Ectodermal cell (in vitro differentiated cells): ENCODE measurements around the gene DDX24.

Source experiments
- H3K27ac ChIP-seq: 2 replicates; pipeline ENCODE4 v1.7.0; 2013; ENCODE audit warnings: mild to moderate bottlenecking, low read depth, low read length; ENCODE audit not compliant: insufficient read depth, poor library complexity, severe bottlenecking
- H3K27me3 ChIP-seq: 2 replicates; pipeline ENCODE4 v1.7.0; 2013; ENCODE audit warnings: mild to moderate bottlenecking, low read length; ENCODE audit not compliant: insufficient read depth, control insufficient read depth, poor library complexity, severe bottlenecking
- H3K36me3 ChIP-seq: one replicate; pipeline ENCODE4 v1.7.0; 2013; ENCODE audit warnings: low read length; ENCODE audit not compliant: control insufficient read depth, insufficient read depth
- H3K4me1 ChIP-seq: one replicate; pipeline ENCODE4 v1.7.0; 2013; ENCODE audit warnings: low read length; ENCODE audit not compliant: control insufficient read depth, insufficient read depth
- H3K4me3 ChIP-seq: 2 replicates; pipeline ENCODE4 v1.7.0; 2013; ENCODE audit warnings: low read depth, low read length, control low read depth; ENCODE audit not compliant: insufficient read depth
- H3K9me3 ChIP-seq: 2 replicates; pipeline ENCODE4 v1.7.0; 2013; ENCODE audit warnings: mild to moderate bottlenecking, low read length, moderate library complexity; ENCODE audit not compliant: control insufficient read depth
- WGBS, 2 experiments: methylation state at CpG; one replicate each; pipeline ENCODE4 v1.1.7; 2013; ENCODE audit warnings: missing lambda C conversion rate in 2 of 2; 5-methylcytosine and 5-hydroxymethylcytosine counted together

DDX24 gene

GRCh38 chr14:94103554-94104150, 22.6 kb upstream of the DDX24 start:
- Histone ChIP-seq H3K9me3 (no peaks in the 10 kb centered on the region), H3K27ac (no peak overlapping the region), H3K27me3 (no peaks in the 10 kb centered on the region), H3K36me3 (no peaks in the 10 kb centered on the region), H3K4me3 (no peak overlapping the region), H3K4me1 (no peaks in the 10 kb centered on the region)
- WGBS, 2 experiments: 83 to 86% methylated on average over 7 of the region's 7 CpGs

GRCh38 chr14:94102768-94103482, 21.9 kb upstream of the DDX24 start:
- Histone ChIP-seq H3K36me3 (no peaks in the 10 kb centered on the region), H3K9me3 (no peaks in the 10 kb centered on the region), H3K27ac (no peak overlapping the region), H3K4me1 (no peaks in the 10 kb centered on the region), H3K4me3 (no peak overlapping the region), H3K27me3 (no peaks in the 10 kb centered on the region)
- 91 to 92% methylated on average over 8 of the region's 8 CpGs for WGBS, 2 experiments

GRCh38 chr14:94101748-94102147, 20.7 kb upstream of the DDX24 start:
- H3K4me1 ChIP-seq: no peaks in the 10 kb centered on the region
- no peak overlapping the region for H3K27ac ChIP-seq
- H3K4me3 ChIP-seq: no peak overlapping the region
- 95% methylated on average over 10 of the region's 10 CpGs for WGBS, 2 experiments
- no peaks in the 10 kb centered on the region for H3K27me3 ChIP-seq
- H3K36me3 ChIP-seq: no peaks in the 10 kb centered on the region
- no peaks in the 10 kb centered on the region for H3K9me3 ChIP-seq

GRCh38 chr14:94100847-94101246, 19.8 kb upstream of the DDX24 start:
- Histone ChIP-seq H3K4me1 (no peaks in the 10 kb centered on the region), H3K27me3 (no peaks in the 10 kb centered on the region), H3K4me3 (no peak overlapping the region), H3K36me3 (no peaks in the 10 kb centered on the region), H3K9me3 (no peaks in the 10 kb centered on the region), H3K27ac (no peak overlapping the region)
- WGBS, 2 experiments: 82 to 92% methylated on average over 4 of the region's 4 CpGs

GRCh38 chr14:94099006-94099405, 18.0 kb upstream of the DDX24 start:
- Histone ChIP-seq H3K9me3 (no peaks in the 10 kb centered on the region), H3K36me3 (no peaks in the 10 kb centered on the region), H3K27ac (no peak overlapping the region), H3K4me1 (no peaks in the 10 kb centered on the region), H3K27me3 (no peaks in the 10 kb centered on the region), H3K4me3 (no peak overlapping the region)
- 94 to 95% methylated on average over 6 of the region's 6 CpGs for WGBS, 2 experiments

GRCh38 chr14:94098326-94098992, 17.5 kb upstream of the DDX24 start:
- Histone ChIP-seq H3K36me3 (no peaks in the 10 kb centered on the region), H3K4me3 (no peak overlapping the region), H3K27me3 (no peaks in the 10 kb centered on the region), H3K9me3 (no peaks in the 10 kb centered on the region), H3K27ac (no peak overlapping the region), H3K4me1 (no peaks in the 10 kb centered on the region)
- WGBS, 2 experiments: 92 to 95% methylated on average over 10 of the region's 10 CpGs

GRCh38 chr14:94097091-94097490, 16.1 kb upstream of the DDX24 start:
- no peaks in the 10 kb centered on the region for H3K9me3 ChIP-seq
- no peak overlapping the region for H3K4me3 ChIP-seq
- H3K36me3 ChIP-seq: no peaks in the 10 kb centered on the region
- WGBS, 2 experiments: 92% methylated on average over 4 of the region's 4 CpGs
- H3K27ac ChIP-seq: no peak overlapping the region
- H3K27me3 ChIP-seq: no peaks in the 10 kb centered on the region
- no peaks in the 10 kb centered on the region for H3K4me1 ChIP-seq

GRCh38 chr14:94093418-94093817, 12.4 kb upstream of the DDX24 start:
- 84 to 100% methylated on average over 2 of the region's 2 CpGs for WGBS, 2 experiments
- Histone ChIP-seq H3K27me3 (no peaks in the 10 kb centered on the region), H3K4me1 (no peaks in the 10 kb centered on the region), H3K27ac (no peak overlapping the region), H3K4me3 (no peak overlapping the region), H3K9me3 (no peaks in the 10 kb centered on the region), H3K36me3 (no peaks in the 10 kb centered on the region)

- H3K4me1 ChIP-seq: no peaks in the 10 kb centered on the region
- H3K4me3 ChIP-seq: no peak overlapping the region
- 93 to 94% methylated on average over 4 of the region's 4 CpGs for WGBS, 2 experiments
- H3K27ac ChIP-seq: no peak overlapping the region
- no peaks in the 10 kb centered on the region for H3K9me3 ChIP-seq
- no peaks in the 10 kb centered on the region for H3K27me3 ChIP-seq
- H3K36me3 ChIP-seq: no peaks in the 10 kb centered on the region
These were observed 8.5 kb upstream of the DDX24 start for GRCh38 chr14:94089479-94089878.

- no peaks in the 10 kb centered on the region for H3K9me3 ChIP-seq
- WGBS, 2 experiments: 89 to 92% methylated on average over 4 to 5 of the region's 5 CpGs
- H3K36me3 ChIP-seq: no peaks in the 10 kb centered on the region
- H3K4me3 ChIP-seq: no peak overlapping the region
- no peaks in the 10 kb centered on the region for H3K27me3 ChIP-seq
- no peaks in the 10 kb centered on the region for H3K4me1 ChIP-seq
- no peak overlapping the region for H3K27ac ChIP-seq
These were observed 7.5 kb upstream of the DDX24 start for GRCh38 chr14:94088516-94088915.
